ENCODE data around the gene PLCH2.

DNA sequence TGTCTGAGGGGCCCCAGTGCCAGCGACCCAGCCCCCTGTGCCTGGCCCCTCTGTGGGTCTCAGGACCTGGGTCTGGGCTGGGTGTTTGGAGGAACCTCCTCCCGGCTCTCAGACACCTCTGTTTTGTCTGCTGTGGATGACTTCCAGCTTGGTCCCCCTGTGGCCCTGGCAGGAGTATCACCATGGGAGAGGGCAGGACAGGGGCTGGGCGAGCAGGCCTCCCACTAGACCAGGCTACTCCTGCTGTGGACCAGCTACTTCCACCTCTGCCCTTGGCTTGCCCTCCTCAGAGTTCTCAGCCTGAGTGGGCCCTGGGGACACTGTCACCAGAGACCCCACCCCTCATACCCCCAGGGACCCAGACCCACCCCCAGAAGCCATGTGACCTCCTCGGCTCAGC is 21.8 kb downstream of the PLCH2 start:
- TF ChIP-seq, protein P1, sequence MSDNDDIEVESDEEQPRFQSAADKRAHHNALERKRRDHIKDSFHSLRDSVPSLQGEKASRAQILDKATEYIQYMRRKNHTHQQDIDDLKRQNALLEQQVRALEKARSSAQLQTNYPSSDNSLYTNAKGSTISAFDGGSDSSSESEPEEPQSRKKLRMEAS (IDR thresholded peaks at IDR 0.05) = no peak
- TF ChIP-seq ZBTB7A (IDR thresholded peaks at IDR 0.05; ENCODE audit: low read depth) (no peak), RAD21 (IDR thresholded peaks at IDR 0.05; ENCODE audit: low read depth) (no peak), TEAD4 (IDR thresholded peaks at IDR 0.05) (no peak), EP300 (IDR thresholded peaks at IDR 0.05; ENCODE audit: borderline replicate concordance) (no peak)
- TF ChIP-seq, protein P2, sequence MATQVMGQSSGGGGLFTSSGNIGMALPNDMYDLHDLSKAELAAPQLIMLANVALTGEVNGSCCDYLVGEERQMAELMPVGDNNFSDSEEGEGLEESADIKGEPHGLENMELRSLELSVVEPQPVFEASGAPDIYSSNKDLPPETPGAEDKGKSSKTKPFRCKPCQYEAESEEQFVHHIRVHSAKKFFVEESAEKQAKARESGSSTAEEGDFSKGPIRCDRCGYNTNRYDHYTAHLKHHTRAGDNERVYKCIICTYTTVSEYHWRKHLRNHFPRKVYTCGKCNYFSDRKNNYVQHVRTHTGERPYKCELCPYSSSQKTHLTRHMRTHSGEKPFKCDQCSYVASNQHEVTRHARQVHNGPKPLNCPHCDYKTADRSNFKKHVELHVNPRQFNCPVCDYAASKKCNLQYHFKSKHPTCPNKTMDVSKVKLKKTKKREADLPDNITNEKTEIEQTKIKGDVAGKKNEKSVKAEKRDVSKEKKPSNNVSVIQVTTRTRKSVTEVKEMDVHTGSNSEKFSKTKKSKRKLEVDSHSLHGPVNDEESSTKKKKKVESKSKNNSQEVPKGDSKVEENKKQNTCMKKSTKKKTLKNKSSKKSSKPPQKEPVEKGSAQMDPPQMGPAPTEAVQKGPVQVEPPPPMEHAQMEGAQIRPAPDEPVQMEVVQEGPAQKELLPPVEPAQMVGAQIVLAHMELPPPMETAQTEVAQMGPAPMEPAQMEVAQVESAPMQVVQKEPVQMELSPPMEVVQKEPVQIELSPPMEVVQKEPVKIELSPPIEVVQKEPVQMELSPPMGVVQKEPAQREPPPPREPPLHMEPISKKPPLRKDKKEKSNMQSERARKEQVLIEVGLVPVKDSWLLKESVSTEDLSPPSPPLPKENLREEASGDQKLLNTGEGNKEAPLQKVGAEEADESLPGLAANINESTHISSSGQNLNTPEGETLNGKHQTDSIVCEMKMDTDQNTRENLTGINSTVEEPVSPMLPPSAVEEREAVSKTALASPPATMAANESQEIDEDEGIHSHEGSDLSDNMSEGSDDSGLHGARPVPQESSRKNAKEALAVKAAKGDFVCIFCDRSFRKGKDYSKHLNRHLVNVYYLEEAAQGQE (IDR thresholded peaks at IDR 0.05; ENCODE audit: low read depth) = no peak
